Gastrocnemius medialis (tissue), 4 donors: ENCODE results near the gene MGA. TPM values are rescaled to one million over a fixed set of nuclear protein-coding genes. Genes with fewer than 3 reads are reported as not detected.

ENCODE experiments used
- ATAC-seq, 2 donors: fragments of 150-250 bp; one replicate each; pipeline ENCODE4 v1.9.1; 2016
- DNase-seq, 2 donors: peaks; one replicate each; pipeline ENCODE4 v3.0.0-alpha.2; 2019
- H3K27ac ChIP-seq, 4 donors: fragments of 200-600 bp; sonication (generic); 1 replicate in 1 of 4; 2 replicates in 3 of 4; pipeline ENCODE4 v1.5.1; 2016 to 2018; ENCODE audit warnings: mild to moderate bottlenecking in 2 of 4, moderate library complexity in 1 of 4
- H3K27me3 ChIP-seq, 3 donors: fragments of 200-600 bp; sonication (generic) in 2 of 3; 1 replicate in 1 of 3; 2 replicates in 2 of 3; pipeline versions ENCODE4 v1.5.1 to v1.6.0; 2016 to 2019; ENCODE audit warnings: mild to moderate bottlenecking in 1 of 3, moderate library complexity in 1 of 3
- H3K36me3 ChIP-seq, 2 donors: fragments of 200-600 bp; sonication (generic) in 1 of 2; one replicate each; pipeline ENCODE4 v1.5.1; 2017 to 2018
- H3K4me1 ChIP-seq, 2 donors: fragments of 200-600 bp; sonication (generic) in 1 of 2; one replicate each; pipeline ENCODE4 v1.5.1; 2016 to 2017; ENCODE audit warnings: mild to moderate bottlenecking in 2 of 2
- H3K4me3 ChIP-seq, 4 donors: fragments of 200-600 bp; sonication (generic) in 3 of 4; 1 replicate in 1 of 4; 2 replicates in 3 of 4; pipeline ENCODE4 v1.5.1; 2016 to 2019; ENCODE audit warnings: mild to moderate bottlenecking in 2 of 4
- H3K9me3 ChIP-seq, 3 donors: fragments of 200-600 bp; sonication (generic) in 2 of 3; 1 replicate in 1 of 3; 2 replicates in 2 of 3; pipeline ENCODE4 v1.5.1; 2016 to 2019
- CTCF ChIP-seq, 5 experiments: fragments of 450-650 bp in 3 of 5; fragments of 200-600 bp in 2 of 5; sonication (generic) in 2 of 5; IDR thresholded peaks in 4 of 5; conservative IDR thresholded peaks in 1 of 5; 1 replicate in 4 of 5; 2 replicates in 1 of 5; pipeline ENCODE4 v1.5.1; 2016 to 2019; ENCODE audit warnings: antibody characterized with exemption in 5 of 5, mild to moderate bottlenecking in 3 of 5, moderate library complexity in 3 of 5
- POLR2A ChIP-seq, 2 donors: fragments of 450-650 bp; IDR thresholded peaks; one replicate each; pipeline ENCODE4 v1.6.1; 2017; ENCODE audit warnings: antibody characterized with exemption in 2 of 2, mild to moderate bottlenecking in 2 of 2, moderate library complexity in 2 of 2
- in situ Hi-C, 4 donors: fragments of 200-750 bp; cut with MboI; loops; one replicate each; pipeline versions ENCODE4 v1.15.0 to v1.8.0; 2017; ENCODE audit warnings: low sequenced_read_pairs in 4 of 4
- intact Hi-C: fragments of 100-400 bp; cut with DNase I; formaldehyde crosslinking; loops from one replicate; pipeline ENCODE4 v1.15.1; 2023; ENCODE audit warnings: low total_unique reads
- total RNA-seq, 4 donors: library from RNA; depleted of rRNA; stranded (reverse); fragments of >200 nt; gene quantifications; one replicate each; pipeline versions ENCODE4 v1.1.0 to v1.2.3, GENCODE V29; 2016

Gene MGA
- total RNA-seq, 4 donors from 2014 or later = 17.0 to 27.8 (median 23.6) TPM

- Histone ChIP-seq H3K36me3 (no peaks in the 10 kb centered on the region), H3K4me3 (no peak overlapping the region), H3K27me3 (no peaks in the 10 kb centered on the region), H3K4me1 (peaks cover 44 to 48% of the 10 kb centered on the region in 2 donors), H3K9me3 (no peaks in the 10 kb centered on the region), H3K27ac (no peak overlapping the region)
- intact Hi-C loops (no loop called here), in situ Hi-C loops (no loop called here)
- no peak for TF ChIP-seq CTCF (IDR thresholded peaks at IDR 0.05 in 4 of 5, conservative IDR thresholded peaks at IDR 0.05 in 1 of 5)
- no peak for TF ChIP-seq POLR2A (IDR thresholded peaks at IDR 0.05)
- no peak for ATAC-seq
- no peak for DNase-seq
Measured at GRCh38 chr15:41788262-41788661, 128.1 kb downstream of the MGA start.

- TF ChIP-seq POLR2A (IDR thresholded peaks at IDR 0.05) (no peak), CTCF (IDR thresholded peaks at IDR 0.05 in 4 of 5, conservative IDR thresholded peaks at IDR 0.05 in 1 of 5) (no peak)
- DNase-seq (no peak), ATAC-seq (peak in 1 of 2 donors; percentile 62)
- intact Hi-C loops = no loop called here
- no peak overlapping the region for H3K4me3 ChIP-seq
- H3K4me1 ChIP-seq = peaks cover 47 to 48% of the 10 kb centered on the region in 2 donors
- peak overlapping the region in 2 of 4 donors; percentile 11 to 64 for H3K27ac ChIP-seq
- H3K9me3 ChIP-seq = no peaks in the 10 kb centered on the region
- H3K27me3 ChIP-seq = no peaks in the 10 kb centered on the region
- in situ Hi-C loops = no loop called here
- H3K36me3 ChIP-seq = no peaks in the 10 kb centered on the region
Measured at GRCh38 chr15:41789236-41789635, 129.0 kb downstream of the MGA start.

- Histone ChIP-seq H3K27me3 (no peaks in the 10 kb centered on the region), H3K4me3 (no peak overlapping the region), H3K9me3 (no peaks in the 10 kb centered on the region), H3K36me3 (no peaks in the 10 kb centered on the region), H3K4me1 (peaks cover 47 to 48% of the 10 kb centered on the region in 2 donors), H3K27ac (peak overlapping the region in 2 of 4 donors; percentile 11 to 64)
- no peak for ATAC-seq
- in situ Hi-C loops (no loop called here), intact Hi-C loops (loop anchor here (2.0 kb wide), 1 partner anchor 15 kb away; the partner anchor contains the start of gene MAPKBP1)
- no peak for TF ChIP-seq CTCF (IDR thresholded peaks at IDR 0.05 in 4 of 5, conservative IDR thresholded peaks at IDR 0.05 in 1 of 5)
- TF ChIP-seq POLR2A (IDR thresholded peaks at IDR 0.05) = no peak
- DNase-seq = no peak
Measured at GRCh38 chr15:41789662-41790061, 129.5 kb downstream of the MGA start.

GRCh38 chr15:41790169-41790568 is 130.0 kb downstream of the MGA start:
- in situ Hi-C loops (no loop called here), intact Hi-C loops (loop anchor here (2.0 kb wide), 1 partner anchor 15 kb away; the partner anchor contains the start of gene MAPKBP1)
- H3K4me1 ChIP-seq = peaks cover 47 to 48% of the 10 kb centered on the region in 2 donors

More at GRCh38 chr15:41790169-41790568, 130.0 kb downstream of the MGA start:
- Histone ChIP-seq H3K9me3 (no peaks in the 10 kb centered on the region), H3K36me3 (no peaks in the 10 kb centered on the region), H3K4me3 (no peak overlapping the region), H3K27ac (peak overlapping the region in 3 of 4 donors; percentile 47 to 77 (median 64)), H3K27me3 (no peaks in the 10 kb centered on the region)
- TF ChIP-seq CTCF (IDR thresholded peaks at IDR 0.05 in 4 of 5, conservative IDR thresholded peaks at IDR 0.05 in 1 of 5) = no peak
- no peak for TF ChIP-seq POLR2A (IDR thresholded peaks at IDR 0.05)
- no peak for ATAC-seq
- no peak for DNase-seq
